ENCODE results near the gene MSL1.

MSL1 gene

GRCh38 chr17:40173778-40174135 lies 52.0 kb downstream of the MSL1 start:
- no peak overlapping the region for H3K4me3 ChIP-seq (ENCODE audit: low read depth, low read length, poor library complexity, severe bottlenecking)
- no peaks in the 10 kb centered on the region; the same call in 1 of the 2 replicates for H3K27me3 ChIP-seq (ENCODE audit: insufficient read depth, low read length)
- no peaks in the 10 kb centered on the region for H3K9me3 ChIP-seq (ENCODE audit: low read length)
- H4K20me1 ChIP-seq (ENCODE audit: insufficient read depth, low read length) = no peaks in the 10 kb centered on the region
- TF ChIP-seq EZH2 (IDR thresholded peaks at IDR 0.05; ENCODE audit: borderline replicate concordance, low read length) = no peak
- no peak for TF ChIP-seq CTCF (IDR thresholded peaks at IDR 0.05; ENCODE audit: low read length)
- peaks cover 15% of the 10 kb centered on the region for H3K4me1 ChIP-seq (ENCODE audit: insufficient read depth, low read length, severe bottlenecking)
- no peaks in the 10 kb centered on the region for H3F3A ChIP-seq (ENCODE audit: insufficient read depth, low read length)
- H3K27ac ChIP-seq (ENCODE audit: low read depth, low read length, poor library complexity, severe bottlenecking) = no peak overlapping the region
- no peaks in the 10 kb centered on the region for H3K9me2 ChIP-seq (ENCODE audit: low read depth, low read length)
- no peaks in the 10 kb centered on the region for H3K79me2 ChIP-seq (ENCODE audit: insufficient read depth, low read length)
- H2AFZ ChIP-seq (ENCODE audit: low read length) = no peak overlapping the region
- H3K4me2 ChIP-seq (ENCODE audit: low read length) = no peak overlapping the region
- no peak overlapping the region for H3K9ac ChIP-seq (ENCODE audit: low read length)
- H3K36me3 ChIP-seq (ENCODE audit: insufficient read depth, low read length) = peaks cover 53% of the 10 kb centered on the region

GRCh38 chr17:40174514-40174913 lies 52.7 kb downstream of the MSL1 start:
- TF ChIP-seq EZH2 (IDR thresholded peaks at IDR 0.05; ENCODE audit: borderline replicate concordance, low read length) (no peak), CTCF (IDR thresholded peaks at IDR 0.05; ENCODE audit: low read length) (no peak)
- H4K20me1 ChIP-seq (ENCODE audit: insufficient read depth, low read length) = no peaks in the 10 kb centered on the region
- H3K4me1 ChIP-seq (ENCODE audit: insufficient read depth, low read length, severe bottlenecking) = peaks cover 15% of the 10 kb centered on the region
- no peaks in the 10 kb centered on the region; the same call in 1 of the 2 replicates for H3K27me3 ChIP-seq (ENCODE audit: insufficient read depth, low read length)
- no peaks in the 10 kb centered on the region for H3K9me2 ChIP-seq (ENCODE audit: low read depth, low read length)
- H3K9me3 ChIP-seq (ENCODE audit: low read length) = no peaks in the 10 kb centered on the region
- no peak overlapping the region for H3K9ac ChIP-seq (ENCODE audit: low read length)
- peaks cover 46% of the 10 kb centered on the region for H3K36me3 ChIP-seq (ENCODE audit: insufficient read depth, low read length)
- H3K4me2 ChIP-seq (ENCODE audit: low read length) = no peak overlapping the region
- H3F3A ChIP-seq (ENCODE audit: insufficient read depth, low read length) = no peaks in the 10 kb centered on the region
- H2AFZ ChIP-seq (ENCODE audit: low read length) = no peak overlapping the region
- H3K79me2 ChIP-seq (ENCODE audit: insufficient read depth, low read length) = no peaks in the 10 kb centered on the region
- H3K27ac ChIP-seq (ENCODE audit: low read depth, low read length, poor library complexity, severe bottlenecking) = no peak overlapping the region
- no peak overlapping the region for H3K4me3 ChIP-seq (ENCODE audit: low read depth, low read length, poor library complexity, severe bottlenecking)

- Histone ChIP-seq H3K79me2 (ENCODE audit: insufficient read depth, low read length) (no peaks in the 10 kb centered on the region), H3K4me3 (ENCODE audit: low read depth, low read length, poor library complexity, severe bottlenecking) (no peak overlapping the region), H3K9me2 (ENCODE audit: low read depth, low read length) (no peaks in the 10 kb centered on the region), H4K20me1 (ENCODE audit: insufficient read depth, low read length) (no peaks in the 10 kb centered on the region), H2AFZ (ENCODE audit: low read length) (no peak overlapping the region), H3F3A (ENCODE audit: insufficient read depth, low read length) (no peaks in the 10 kb centered on the region), H3K9me3 (ENCODE audit: low read length) (no peaks in the 10 kb centered on the region), H3K4me2 (ENCODE audit: low read length) (no peak overlapping the region), H3K27ac (ENCODE audit: low read depth, low read length, poor library complexity, severe bottlenecking) (no peak overlapping the region), H3K9ac (ENCODE audit: low read length) (no peak overlapping the region), H3K4me1 (ENCODE audit: insufficient read depth, low read length, severe bottlenecking) (peaks cover 15% of the 10 kb centered on the region), H3K36me3 (ENCODE audit: insufficient read depth, low read length) (peaks cover 30% of the 10 kb centered on the region; the same call in 1 of the 2 replicates), H3K27me3 (ENCODE audit: insufficient read depth, low read length) (no peaks in the 10 kb centered on the region; the same call in 1 of the 2 replicates)
- TF ChIP-seq CTCF (IDR thresholded peaks at IDR 0.05; ENCODE audit: low read length) (no peak), EZH2 (IDR thresholded peaks at IDR 0.05; ENCODE audit: borderline replicate concordance, low read length) (no peak)
Observed at GRCh38 chr17:40175928-40176753, 54.4 kb downstream of the MSL1 start.
